Iris pigment epithelial cell (primary cell): ENCODE measurements around the gene ERN1.
A peak's percentile ranks its signal among the peaks of the same experiment; 100 is the strongest.

Source experiments
- DNase-seq: peaks from one replicate; pipeline ENCODE4 v3.0.0-alpha.2; 2011; ENCODE audit warnings: low read depth

The ERN1 gene

DNA sequence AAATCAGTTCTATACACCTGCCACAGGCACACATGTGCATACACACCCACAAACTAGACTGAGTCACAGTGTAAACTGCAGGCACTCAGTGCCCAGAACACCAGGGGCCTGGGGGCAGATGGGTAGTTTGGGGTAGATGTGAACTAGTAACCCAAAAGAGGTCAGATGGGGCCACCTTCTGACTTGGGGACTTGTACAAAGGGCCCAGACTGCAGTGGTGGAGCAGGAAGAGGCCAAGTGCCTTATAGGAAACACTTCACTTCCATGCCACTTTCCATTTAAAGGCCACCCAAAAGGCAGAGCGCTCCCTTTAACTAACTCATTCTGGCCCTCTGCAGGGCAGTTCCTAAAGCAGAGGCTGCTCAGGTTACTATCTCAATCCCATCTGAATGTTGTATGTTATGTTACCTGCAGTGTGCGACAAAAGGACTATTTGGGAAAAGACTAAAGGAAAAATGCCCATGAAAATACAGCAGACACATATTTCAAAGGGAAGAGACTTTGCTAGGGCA lies 27.8 kb upstream of the ERN1 start:
- DNase-seq: no peak

DNA sequence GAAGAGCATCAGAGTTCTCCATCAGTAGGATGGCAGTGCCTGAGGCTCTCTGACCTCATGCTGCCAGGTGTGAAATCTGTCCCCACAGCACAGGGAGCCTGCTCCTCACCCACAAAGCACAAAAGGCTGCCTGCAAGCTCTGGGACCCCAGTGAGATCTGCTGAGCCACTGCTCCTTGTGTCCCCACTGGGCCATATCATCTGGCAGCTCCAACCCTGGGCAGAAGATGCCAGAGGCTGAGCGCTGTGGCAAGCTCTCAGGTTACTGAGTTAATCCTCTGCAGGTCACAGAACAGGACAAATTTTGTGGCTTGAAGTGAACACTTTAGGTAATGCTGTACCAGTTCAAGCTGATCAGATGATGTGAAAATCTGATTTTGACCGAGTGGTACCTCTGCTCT lies 26.7 kb upstream of the ERN1 start:
- DNase-seq: no peak

DNA sequence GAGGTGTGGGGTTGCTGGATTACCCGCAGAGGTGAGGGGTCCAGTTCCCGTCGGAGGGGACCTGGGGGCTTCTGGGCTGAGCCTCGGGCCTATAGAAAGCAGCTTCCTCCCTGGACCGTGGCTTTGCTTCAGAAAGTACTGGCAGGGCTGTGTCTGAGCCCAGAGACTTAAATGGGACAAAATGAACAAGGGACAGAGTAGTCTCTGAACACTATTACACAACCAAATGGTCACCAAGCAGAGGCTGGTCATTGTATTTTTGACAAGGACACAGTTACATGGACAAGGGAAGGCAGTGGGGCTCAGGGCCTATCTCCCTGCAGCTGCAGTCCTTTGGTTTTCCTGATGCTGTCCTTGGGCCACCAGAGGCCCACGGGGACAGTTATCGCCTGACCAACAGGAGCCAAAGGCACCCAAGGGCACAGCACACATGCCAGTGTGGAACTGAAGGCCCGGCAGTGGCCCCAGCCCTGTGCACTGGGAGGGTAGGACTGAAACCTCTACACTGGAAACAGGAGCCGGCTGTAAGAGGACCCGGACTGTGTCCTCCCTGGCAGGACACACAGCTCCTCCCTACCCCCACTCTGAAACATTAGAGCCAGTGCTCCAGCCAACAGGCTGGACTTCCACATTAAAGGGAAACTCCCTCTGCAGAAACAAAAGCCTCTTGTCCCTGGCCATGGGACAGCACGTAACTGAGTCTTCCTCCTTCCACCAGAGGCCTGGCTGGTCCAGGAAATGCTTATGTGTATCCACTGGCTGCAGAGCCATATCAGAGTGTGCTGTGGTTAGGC lies 26.0 kb upstream of the ERN1 start:
- peak; percentile 44 for DNase-seq

DNA sequence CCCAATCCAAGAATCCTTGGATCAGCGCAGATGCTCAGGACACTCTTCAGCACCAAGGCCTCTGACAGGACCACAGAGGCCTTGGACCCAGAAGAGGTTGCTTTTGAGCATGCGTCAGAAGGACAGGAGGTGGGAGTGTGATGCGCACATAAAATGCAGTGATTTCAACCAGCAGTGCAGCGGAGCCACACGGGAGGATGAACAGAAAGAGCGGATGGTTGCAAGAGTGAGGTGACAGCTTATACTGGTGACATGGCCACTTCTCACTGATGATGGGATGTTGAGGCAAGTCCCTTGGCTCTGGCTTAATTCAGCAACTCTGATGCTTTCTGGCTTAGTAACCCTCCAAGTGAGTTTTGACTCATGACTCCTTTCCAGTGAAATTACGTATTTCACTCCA lies 25.2 kb upstream of the ERN1 start:
- no peak for DNase-seq

DNA sequence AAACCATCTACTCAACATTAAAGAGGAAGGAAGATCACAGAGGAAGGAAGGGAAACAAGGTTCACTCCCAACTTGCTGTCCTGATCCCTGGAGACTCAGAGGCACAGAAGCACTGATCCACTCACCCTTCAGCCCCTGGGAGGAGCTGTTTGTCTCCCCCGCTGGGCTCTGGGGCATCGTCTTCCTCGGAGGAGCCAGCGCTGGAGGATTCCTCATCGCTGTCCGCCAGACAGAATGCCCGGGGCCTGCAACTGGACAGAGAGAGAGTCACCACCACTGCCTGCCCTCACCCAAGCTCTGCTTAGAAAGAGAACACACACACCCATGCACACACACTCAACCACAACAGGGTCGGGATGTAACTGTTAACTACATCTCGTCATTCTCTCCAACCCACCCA lies 24.8 kb upstream of the ERN1 start:
- no peak for DNase-seq

DNA sequence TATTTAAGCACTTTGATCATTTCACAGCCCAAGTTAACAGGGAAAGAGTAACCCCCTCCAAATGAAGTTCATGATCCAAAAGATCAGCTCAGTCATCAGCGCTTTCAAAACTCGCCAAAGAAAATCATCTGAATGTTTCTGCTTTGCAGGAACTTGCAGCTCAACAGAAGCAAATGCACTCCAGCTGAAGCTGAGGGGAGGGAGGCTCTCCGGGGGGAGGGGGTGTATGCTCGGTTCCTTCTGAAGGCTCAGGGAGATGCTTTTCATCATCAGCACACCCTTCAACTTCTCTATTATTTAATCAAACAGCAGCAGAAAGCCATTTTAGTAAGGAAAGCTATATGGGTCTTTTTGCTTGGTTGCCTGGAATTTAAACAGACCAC lies 24.4 kb upstream of the ERN1 start:
- no peak for DNase-seq

DNA sequence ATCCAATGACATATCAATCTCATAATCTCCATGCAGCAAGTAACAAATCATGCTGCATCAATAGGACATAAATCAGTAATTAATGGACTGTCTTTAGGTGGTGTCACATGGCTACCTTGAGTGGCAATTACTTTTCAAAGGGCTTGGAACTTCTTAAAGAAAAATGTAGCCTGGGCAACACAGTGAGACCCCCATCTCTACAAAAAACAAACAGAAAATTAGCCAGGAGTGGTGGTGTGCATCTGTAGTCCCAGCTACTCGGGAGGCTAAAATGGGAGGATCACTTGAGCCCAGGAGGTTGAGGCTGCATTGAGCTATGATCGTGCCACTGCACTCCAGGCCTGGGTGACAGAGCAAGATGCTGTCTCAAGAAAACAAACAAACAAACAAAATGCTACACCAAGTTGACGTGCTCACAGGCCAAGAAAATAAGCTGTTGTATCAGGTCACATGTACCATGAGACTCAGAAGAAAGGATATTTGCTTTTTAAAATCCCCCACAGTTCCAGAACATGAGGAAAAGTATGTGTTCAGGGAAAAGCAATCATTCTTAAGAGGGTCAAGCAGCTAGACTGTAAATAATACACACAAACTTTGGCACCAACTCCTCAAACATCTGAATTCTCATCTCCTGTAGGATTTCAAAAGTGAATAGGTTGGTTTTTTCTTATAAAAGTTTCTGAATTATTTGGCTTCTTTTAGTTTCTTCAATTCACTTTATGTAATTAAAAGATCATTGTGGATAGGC lies 23.8 kb upstream of the ERN1 start:
- DNase-seq: no peak

DNA sequence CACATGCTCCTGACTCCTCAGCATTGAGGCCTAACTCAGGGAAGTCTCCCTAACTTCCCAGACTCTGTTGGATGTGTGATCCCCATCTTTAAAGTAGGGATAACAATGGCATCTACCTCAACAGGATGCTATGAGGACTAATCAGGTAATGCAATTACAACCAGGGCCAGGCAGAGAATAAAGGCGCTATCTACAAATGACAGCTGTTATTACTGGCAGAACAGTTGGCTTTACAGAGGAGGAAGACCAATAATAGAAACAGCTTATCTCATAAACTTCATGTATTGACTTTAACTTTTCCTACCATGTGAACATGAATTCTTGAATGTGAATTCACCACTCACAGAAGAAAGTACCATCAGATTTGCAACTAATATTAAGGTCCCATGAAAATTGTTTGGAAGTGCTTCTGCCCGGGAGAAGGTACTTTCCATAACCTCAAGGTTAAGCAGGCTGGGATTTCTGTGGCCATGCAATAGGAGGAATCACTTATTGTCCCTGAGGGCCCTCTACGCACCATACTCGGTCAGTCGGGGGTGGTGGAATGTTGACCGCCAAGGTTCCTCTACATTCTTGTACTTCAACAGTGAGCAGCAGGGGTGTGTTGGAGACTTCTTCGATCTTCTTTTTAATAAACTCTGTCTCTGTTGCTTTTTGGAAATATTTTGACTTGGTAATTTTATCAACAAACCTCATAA lies 22.6 kb upstream of the ERN1 start:
- no peak for DNase-seq

DNA sequence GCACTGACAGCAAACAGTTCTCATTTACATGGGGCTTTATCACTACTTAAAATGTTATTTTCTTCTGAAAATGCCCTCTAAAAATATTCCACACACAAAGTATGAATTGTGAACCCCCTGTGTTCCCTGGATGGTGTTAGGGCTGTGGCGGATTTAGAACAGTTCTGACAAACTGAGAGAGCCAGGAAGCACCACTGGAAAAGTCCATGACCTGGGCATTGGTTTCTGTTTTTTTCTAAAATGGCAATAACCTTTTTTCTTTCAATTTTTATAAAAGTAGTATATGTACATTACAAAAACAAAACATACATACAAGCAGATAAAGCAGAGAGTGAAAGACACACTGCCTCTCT lies 21.0 kb upstream of the ERN1 start:
- no peak for DNase-seq

DNA sequence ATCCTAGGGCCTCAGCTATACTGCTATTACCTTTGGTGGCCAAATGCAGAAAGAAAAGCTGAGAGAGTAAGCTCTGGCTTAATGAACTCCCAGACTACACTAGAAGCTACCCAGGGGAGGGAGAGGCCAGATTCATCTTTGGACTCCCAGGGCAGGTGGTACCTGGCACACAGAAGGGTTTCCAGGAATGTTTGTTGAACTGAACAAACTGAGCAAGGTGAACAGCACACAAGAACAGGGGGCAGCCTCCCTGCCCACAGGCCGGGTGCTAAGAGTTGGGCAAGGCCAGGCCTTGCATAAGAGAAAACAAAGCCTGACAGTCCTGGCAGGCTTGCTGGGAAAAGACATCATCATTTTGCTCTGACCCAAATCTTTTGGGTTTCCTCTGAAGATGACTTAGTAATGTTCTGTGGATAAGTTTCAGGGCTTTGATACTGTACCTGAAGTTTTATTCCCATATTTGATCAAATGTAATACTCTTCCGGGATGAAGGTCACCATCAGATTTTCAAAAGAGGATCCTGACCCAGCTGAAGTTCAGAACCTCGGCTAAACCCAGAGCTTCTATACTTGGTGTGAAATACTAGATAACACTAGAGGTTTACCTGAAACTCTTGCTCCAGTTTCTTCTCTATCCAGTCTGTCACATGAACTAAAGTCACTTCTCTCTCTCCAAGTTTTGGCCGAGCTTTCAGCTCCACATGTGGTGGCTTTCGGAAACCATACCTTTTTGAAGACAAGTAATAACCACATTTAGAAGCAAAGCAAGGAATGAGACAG lies 20.5 kb upstream of the ERN1 start:
- DNase-seq: peak; percentile 43

DNA sequence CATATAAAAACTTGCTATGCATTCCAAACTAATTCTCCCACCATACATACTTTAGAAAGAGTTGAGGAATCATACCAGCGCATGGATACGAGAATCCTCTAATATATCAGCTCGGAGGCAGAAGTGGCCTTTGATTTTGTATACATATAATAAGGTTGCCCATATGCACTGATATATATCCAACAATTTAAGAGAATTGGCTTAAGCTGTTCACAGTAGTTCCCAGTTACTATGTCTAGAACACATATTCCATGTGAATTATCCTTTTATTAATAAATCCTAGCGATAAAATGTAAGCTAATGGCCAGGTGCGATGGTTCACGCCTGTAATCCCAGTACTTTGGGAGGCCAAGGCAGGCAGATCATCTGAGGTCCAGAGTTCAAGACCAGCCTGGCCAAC lies 19.3 kb upstream of the ERN1 start:
- no peak for DNase-seq

DNA sequence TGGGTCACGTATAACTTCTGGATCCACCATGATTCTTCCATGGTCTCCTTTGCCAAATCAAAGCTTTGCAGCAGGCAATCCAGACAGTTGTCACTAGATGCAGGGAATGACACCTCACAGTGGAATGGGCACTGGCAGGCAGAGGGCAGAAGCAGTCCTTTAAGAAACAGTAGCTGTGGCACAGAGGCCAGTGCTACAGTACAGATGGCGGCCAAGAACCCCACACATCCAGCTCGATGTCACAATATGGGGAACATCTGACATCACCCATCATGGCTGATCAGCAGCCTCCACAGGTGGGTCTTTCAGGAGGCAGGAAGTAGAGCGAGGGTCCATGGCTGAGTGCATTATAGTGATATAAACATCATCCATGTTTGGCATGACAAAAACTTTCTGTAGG lies 18.8 kb upstream of the ERN1 start:
- no peak for DNase-seq

DNA sequence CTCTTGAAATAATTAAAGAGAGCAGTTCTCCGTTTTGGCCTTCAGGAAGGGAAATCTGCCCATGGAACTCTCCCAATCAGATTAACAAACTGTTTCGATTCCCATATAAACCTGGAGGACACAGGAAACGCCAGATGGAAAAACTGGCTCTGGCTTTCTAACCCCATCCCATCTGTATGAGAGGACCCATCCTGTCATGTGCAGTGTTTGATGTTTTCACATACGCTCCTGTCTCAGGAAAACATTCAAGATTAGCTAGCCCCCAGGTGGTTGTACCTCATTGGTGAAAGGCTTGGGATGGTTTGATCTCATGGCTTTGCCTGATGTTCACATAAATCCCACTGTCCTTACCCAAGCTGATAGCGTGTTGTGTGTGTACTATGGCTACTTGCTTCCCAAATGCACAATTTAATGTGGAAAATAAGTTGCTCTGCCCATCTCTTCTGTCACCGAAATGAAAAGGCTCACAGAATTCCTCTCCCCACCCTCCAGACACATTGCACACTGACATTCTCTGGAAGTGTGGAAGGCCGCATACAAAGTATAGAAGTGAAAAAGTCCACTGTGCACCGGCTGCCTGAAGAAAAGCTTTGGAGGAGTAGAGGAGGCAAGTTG lies 18.2 kb upstream of the ERN1 start:
- DNase-seq: no peak

DNA sequence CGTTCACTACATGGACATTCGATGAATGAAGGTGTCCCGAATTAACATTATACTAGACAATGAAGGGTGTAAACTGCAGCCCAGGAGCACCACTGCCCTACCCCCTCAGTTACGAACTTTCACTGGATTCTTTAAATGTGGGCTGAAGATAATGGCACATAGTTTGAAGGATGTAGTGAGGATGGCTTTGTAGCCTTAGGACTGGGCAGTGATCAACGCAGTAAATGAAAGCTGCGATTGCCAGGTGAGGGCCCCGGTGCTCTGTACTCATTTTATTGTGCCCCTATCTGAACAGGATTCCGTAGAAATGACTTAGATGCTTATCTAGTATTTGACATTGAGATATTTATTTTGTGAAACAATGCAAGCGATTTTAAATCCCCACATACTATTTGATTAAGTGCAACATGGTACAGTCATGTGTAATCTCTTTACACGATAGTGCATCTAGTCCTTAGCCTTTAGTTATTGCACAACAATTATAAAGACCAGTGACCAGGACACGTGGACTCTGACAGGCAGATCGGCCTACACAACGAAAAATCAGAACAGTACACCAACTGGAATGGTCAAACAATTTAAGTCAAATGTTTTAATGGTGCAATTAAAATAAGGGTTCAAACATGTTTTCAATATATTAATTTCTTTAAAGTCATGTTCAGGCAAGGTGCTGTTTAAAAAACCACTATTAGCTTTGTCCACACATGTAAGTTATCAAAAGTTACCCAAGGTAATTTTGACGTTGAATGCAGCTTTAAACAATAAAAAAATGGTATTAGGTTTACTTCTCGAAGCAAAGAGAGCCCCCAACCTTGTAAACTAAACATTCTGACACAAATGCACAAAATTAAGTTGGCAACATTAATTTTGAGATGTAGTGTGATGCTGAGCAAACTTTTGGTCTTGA lies 17.4 kb upstream of the ERN1 start:
- DNase-seq: no peak

DNA sequence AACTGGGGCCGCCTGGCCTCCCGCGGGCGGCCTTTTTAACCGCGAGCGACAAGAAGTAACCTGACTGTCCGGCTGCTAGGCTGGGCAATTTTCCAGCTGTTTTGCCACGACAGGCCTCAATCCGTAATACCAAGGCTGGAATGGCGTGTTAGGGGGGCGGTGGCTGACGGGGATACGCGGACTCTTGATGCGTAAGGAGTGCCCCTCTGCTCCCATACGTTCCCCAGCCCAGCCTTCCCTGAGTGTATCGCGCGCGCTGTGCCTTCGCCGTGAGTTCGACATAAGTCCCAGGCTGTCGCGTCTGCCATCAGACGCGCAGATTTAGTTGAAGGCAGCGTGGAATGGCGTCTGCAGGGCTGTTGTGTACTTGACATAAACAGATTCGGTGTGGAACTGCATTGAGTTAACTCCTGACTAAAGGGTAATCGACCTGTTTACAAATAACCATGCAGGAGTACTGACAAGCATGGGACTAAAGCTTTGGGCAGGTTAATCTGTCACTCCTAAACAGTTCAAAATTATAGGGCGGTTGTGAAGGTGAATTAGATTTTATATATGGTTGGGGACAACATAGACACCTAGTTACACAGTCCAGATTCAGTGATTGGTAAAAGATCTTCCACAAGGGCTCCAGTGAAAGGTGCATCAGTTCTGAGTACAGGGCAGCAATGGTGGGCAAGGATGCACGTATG lies 16.6 kb upstream of the ERN1 start:
- DNase-seq: peak; percentile 76

DNA sequence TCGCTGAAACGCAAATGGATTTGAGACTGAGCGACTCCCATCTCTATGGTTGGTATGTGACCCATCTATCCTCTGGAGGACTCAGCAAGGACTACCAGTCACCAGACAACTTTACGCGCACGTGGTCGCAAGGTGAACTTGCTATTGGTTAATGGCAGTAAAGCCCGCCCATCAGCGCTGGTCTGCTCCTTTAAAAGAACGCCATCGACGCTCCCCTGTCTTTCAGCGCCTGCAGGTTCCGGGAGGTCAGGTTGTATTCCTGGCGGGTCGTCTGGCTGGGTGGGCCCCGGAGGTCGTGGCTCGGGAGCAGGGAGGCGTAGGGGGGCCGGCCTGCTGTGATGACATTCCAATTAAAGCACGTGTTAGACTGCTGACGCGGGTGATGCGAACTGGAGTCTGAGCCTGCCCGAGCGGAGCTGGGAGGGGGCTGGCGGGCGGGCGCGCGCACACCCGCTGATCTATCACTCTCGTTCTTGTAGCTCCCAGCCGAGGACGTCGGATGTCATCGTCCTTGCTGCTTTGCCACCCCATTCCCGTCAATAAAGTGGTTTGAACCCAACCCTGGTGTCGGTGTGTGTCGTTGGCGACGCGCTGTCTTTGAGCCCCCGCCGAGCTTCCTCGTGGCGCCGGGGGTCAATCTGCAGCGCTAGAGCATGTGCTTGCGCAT lies 15.9 kb upstream of the ERN1 start:
- DNase-seq: peak; percentile 100

DNA sequence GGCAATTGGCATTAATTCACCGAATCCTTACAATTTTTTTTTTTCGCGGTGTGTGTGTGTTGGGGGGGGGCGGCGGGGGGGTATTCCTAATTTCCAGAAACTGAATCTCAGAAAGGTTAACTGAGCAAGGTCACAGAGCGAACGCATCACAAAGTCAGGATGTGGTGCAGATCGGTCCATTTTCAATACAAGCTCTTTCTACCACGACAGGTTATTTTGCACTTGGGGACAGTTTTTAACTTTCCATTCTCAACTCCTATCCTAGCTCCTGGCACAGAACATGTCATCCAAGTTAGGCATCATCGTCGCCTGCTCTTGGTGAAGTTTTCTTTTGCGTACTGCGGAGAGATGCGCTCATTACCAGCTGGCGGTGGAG lies 15.4 kb upstream of the ERN1 start:
- no peak for DNase-seq

DNA sequence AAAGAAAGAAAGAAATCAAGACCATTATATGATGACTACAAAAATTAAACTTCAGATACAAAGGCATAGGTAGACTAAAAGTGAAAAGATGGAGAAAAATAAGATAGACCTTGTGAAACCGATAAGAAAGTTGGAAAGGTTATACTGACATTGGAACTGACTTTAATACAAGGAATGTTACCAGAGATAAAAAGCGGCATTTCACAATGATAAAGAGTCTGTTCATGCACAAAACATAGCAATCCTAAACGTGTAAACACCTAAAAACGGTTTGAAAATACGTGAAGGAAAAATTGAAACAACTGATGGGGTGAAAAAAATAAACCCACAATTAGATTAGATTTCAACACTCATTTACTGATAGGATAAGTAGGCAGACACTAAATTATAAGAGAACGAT lies 9.6 kb upstream of the ERN1 start:
- no peak for DNase-seq

DNA sequence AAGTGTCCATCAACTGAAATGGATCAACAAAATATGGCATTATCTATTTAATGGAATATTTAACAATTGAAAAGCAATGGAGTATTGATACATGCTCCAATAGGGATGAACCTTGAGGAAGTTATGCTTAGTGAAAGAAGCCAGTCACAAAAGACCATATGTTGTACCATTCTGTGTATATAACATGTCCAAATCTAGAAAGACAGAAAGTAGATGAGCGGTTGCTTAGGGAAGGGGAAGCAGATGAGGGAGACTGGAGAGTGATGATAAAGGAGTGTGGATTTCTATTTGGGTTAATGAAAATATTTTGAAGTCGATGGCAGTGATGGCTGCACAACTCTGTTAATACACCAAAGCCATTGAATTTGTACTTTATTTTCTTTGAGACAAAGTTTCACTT lies 8.5 kb upstream of the ERN1 start:
- no peak for DNase-seq

DNA sequence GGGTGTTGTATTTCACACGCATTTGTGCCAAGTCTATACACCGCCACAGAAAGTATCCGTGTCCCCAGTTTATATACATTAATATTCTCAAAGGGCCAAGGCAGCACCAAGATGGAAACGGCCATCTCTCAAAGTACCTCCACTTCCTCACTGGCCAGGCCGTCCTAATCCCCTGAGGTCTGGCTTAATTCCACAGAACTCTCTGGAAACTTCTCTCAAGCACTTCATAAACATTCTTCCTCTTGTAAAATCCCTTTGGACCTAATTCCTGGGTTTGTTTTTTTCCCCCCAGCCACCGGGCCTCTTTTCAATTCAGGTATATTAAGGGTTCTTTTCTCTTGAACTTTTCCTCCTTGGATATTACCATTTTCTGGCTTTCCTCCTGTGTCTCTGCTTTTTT lies 5.1 kb upstream of the ERN1 start:
- no peak for DNase-seq
